A172 (cell line): Measurements from ENCODE around the gene PTPRE. TPM values are rescaled to one million over a fixed set of nuclear protein-coding genes. Genes with fewer than 3 reads are reported as not detected.

Experiments
- DNase-seq: peaks from one replicate; pipeline ENCODE4 v3.0.0-alpha.2; 2015; ENCODE audit warnings: low spot score
- total RNA-seq: library from RNA; depleted of rRNA; stranded (reverse); fragments of >200 nt; shearing (Covaris generic); gene quantifications from 2 replicates; pipeline ENCODE4 v1.2.3, GENCODE V29; 2014

The PTPRE gene
- total RNA-seq, 1 experiment from 2014 or later, result 3.8 TPM

DNA sequence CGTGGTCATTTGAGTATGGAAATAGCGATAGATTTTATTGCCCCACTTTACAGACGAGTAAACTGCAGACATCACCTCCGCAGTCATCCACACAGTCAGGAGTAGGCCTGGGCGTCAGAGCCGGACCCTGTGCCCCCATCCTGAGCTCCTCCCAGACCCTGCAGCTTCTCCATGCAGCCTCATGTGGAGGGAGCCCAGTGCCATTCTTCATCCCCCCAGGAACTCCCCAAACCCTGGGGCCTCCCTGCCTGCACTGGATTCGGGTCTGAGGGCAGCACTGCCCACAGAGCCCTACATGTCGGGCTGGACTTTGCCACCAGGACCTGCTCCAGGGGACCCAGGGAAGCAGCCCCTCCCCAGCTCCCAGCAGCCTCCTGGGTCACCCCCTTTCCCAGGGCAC, 118.5 kb downstream of the PTPRE start:
- no peak for DNase-seq

DNA sequence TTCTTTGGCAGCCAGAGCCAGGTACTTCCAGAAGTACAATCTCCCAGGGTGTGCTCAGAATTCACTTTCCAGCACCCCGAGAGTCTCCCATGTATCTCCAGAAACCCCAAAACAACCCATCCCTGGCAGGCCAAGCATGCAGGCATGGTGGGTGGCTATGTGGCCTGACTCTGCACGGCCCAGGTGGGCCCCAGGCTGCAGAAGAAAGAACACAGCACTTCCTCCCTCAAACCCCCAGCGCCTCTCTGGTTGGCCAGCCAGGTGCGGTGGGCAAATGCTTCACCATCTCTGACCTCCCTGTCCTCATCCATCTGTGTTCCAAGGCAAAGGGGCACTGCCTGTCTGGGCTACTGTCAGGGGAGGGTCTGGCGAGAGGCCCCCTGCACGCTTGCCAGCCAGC, 119.0 kb downstream of the PTPRE start:
- no peak for DNase-seq

DNA sequence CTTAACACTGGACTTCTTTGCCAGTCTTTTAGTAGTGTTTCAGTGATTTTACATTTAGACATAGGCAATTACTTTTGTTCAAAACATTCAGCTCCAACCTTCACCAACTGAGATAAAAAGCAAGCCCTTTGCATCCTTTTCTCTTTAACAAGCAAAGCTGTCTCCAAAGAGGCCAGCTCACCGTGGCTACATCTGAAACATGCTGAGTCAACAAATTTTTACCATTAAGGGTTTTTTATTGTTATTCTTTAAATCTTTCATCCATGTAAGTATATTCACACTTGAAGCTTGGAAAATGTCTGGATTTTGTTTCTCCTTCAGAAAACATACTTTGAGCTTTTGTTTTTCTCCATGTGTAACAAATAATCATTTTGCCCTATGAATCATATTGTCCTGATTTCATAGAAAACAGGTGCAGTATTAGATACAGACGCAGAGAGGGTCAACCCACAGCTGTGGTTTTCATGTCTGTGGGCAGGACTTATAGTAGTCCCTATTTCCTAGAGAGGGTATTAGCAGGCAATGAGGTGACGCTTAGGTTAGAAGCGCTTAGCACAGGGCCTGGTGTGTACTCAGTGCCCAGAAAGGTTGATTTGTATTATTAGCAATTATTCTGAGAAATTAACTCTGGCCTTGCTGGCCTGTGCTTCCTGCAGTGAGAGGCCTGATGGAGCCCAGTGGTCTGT, 119.9 kb downstream of the PTPRE start:
- DNase-seq, result no peak

DNA sequence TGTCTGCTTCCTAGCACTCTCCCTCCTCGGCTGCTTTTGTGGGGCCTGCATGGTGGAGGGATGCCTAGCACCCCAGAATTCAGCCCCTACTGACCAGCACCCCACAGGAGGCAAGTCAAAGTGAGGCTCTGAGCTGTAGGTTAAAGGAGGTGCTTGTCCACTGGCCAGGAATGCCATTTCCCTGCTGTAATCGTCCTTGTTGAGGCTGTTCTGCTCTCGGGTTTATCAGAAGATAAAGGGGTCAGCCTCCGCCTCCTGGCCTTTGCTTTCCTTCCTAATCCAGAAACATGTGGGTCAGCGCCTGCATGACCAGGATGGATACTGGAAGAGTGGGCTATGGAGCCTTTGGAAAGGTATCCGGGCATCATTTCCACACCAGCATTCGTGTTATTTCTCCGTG, 120.4 kb downstream of the PTPRE start:
- no peak for DNase-seq

DNA sequence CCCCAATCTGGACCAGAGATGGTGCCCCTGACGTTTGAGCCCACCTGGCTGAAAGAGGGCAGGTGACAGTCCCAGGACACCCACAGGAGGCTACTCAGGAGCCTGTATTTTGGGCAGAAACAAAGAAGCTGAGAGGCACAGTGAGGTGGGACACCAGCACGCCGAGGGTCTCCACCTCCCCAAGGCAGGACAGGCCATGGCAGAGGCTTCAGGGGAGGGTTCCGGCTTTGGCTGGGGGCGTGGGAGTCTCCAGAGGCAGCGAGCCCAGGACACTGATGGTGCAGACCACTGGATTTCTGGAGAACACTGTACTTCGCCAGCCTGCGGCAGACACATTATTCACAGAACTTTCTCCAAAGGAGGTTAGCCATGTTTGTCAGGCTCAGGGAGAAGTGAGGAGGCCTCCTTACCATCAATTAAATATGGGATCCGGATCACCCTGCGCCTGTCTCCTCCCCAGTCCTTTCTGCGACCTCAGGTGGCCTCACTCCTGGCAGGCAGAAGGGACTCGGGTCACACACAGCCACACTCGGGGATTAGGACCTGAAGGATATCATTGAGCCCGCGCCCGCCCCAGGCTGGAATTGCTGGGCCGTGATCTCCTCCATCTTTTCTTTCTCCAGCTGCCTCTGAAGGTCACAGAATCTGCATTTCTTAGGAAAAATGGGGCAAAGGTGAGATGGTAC, 121.1 kb downstream of the PTPRE start:
- DNase-seq, result no peak

DNA sequence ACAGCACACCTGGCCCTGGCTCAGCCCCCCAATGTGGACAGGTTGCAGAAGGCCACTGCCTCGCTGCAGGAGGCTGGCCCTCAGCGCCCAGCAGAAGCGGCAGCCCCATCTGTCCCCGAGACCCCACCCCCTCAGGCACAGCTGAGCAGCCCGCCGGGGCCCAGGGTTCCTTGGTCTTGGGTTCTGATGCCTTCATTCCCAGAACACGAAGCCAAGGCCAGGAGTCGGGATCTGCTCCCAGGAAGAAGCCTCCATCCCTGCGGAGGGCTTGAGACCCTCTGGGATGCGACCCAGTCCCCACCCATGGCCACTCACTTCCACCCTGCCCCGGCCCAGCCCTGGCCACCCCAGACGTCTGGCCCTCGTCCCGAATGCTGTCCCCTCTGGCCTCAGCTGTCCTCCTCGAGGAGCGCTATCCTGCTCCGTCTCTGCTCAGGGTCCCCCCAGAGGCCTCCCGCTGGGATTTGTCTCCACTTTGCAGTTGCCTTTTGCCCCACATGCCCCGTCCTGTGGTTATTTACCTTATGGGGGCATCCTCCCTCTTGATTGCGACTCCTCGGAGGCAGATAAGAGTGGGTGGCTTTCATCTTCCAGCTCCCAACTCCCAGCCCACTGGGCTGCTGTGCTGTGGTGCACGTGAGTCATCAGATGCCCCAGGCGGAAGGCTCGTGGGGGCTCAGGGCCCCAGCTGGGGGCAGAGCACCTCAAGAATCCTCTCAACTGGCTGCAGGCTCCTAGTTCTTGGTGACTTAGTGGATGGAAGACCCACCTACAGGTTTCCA, 121.8 kb downstream of the PTPRE start:
- DNase-seq, result no peak

DNA sequence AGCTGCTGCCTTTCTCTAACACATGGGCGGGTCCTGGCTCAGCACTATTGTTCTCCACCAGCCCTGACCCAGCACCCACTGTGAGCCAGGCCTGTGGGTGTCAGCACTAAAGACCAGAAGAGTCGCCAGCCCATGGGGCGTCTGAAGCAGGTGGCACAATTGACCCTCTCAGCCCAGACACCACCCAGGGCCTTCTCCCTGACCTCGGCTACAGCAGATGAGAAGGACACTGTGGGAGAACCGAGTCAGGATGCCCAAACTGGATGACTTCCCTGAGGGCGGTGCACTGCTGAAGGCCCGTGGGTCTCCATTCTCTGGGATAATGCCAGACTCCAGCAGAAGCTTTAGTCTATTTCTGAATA, 122.4 kb downstream of the PTPRE start:
- no peak for DNase-seq

DNA sequence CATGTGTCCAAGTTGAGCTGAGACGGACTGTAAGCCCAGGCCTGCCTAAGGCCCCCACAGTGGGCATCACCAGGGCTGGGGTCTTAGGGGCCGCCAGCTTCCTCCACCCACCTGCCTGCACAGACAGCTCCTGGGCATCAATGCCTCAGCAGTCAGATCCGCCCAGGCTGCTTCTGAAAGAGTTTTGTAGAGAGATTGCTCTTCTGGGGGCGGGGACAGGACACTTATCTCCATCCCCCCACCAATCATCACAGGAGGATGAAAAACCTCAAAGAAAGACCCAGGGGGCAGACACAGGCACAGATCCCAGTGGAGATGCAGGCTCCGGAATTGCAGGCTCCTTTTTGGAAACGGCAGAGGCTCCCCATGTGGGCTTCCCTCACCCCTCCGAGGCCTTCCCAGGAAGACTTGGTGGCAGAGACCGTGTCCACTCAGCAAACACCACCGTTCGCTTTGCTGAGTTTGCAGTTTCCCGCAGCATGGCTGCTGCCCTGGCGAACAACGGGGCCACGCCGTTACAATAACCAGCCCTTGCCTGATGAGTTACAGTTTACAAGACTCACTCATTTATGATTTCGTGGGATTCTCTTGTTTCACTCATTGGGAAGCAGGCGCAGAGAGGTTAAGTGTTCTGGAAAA, 122.9 kb downstream of the PTPRE start:
- no peak for DNase-seq

DNA sequence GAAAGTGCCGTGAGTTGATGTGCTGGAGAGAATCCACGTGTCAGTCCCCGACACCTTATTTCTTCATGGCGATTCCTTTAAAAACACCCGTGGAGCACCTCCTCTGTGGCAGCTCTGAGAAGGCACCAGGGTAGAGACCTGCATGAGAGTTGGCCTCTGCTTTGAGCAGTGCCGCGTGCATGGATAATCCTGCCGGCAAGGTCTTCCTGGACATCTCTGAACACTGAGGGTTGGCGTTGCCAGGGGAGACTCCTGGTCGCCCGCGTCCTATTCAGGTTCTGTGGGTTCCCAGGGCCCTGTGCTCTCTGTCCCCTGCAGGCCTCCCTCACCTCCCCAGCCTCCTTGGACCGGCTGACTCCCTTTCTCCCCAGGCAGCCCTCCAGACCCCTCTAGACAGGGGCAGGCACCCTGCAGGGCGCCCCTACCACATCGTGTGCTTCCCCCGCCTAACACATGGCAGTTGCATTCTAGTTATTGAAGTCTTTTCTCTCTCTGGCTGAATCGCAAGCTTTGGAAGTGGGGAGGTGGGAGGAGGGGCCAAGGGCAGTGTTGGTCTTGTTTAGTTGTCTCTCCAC, 123.7 kb downstream of the PTPRE start:
- DNase-seq, result no peak

DNA sequence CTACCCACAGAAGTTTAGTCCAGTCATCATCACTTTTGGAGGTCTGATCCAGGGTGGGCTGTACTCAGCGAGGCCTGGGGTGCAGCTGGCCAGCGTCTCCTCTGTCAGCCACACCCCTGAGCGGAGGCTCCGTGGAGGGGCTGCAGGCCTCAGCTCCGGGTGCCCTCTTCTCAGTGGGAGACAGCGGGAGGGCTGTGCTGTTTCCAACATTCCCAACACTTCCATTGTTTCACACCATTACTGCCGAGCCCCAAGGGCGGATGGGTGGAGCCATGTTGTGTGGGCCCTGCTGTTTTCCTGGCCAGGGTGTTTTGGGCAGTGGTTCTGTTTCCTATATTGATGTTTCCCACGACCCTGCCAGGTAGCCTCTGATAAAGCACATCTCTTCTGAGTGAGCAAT, 124.3 kb downstream of the PTPRE start:
- DNase-seq, result no peak

DNA sequence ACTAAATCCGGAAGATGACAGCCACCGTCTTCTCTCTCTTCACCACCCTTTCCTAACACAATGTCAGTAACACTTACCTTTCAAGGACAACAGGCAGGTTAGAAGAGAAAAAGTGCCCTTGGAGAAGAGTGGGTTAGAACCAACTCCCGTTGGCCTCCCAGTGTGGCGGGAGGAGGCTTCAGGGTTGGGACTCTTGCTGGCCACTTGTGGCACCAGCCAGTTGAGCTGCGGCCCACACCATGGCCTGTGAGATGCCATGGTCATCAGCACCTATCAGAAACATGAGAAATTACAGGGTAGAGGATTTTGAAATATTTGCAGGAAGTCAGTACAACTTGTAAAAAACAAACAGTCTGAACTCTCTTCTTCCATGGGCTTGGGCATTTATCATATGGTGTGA, 125.6 kb downstream of the PTPRE start:
- DNase-seq, result no peak

DNA sequence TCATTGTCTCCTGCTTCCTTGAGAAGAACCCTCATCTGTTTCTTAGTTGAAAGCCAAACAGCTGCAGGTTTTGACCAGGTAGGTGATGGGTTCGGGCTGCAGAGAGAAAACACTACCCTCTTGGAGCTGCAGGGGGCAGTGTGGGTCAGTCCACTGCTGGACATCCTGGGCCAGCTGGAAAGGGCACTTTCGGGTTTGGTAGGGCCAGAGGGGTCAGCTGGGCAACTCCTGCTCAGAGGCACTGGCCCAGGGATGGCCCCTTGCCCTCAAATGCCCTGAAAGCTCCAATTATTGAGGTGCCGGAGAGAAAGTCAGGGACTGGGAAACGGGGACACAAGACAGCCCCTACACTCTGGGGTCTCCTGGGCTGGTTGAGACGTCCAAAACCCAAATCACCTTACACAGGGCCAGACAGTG, 128.7 kb downstream of the PTPRE start:
- peak; percentile 10 for DNase-seq

DNA sequence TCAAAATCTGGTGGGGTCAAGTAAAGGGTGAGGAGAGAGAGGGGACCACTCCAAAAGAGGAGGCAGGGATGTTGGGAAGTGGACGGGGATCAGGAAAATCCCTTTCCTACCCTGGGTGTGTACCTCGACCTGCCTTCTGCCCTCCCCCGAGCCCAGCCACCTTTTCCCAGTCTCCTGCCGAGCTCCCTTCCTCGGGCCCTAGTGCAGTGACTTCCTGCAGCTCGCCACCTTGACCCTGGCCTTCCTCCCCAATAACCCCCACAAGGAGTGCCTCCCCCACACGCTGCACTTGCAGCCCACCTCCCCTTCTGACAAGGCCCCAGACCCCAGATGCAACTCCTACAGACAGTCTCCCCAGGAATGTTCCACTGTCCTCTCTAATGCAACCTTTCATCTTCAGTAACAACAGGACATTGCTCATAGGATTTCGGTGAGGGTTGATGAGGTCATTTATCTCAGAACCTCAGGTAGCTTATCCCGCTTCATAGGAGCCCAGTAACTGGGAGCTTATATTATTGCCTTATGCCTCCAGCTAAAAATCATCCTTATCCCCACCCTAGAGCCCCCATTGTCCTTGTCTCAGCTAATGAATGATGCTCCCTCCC, 129.2 kb downstream of the PTPRE start:
- DNase-seq, result no peak

DNA sequence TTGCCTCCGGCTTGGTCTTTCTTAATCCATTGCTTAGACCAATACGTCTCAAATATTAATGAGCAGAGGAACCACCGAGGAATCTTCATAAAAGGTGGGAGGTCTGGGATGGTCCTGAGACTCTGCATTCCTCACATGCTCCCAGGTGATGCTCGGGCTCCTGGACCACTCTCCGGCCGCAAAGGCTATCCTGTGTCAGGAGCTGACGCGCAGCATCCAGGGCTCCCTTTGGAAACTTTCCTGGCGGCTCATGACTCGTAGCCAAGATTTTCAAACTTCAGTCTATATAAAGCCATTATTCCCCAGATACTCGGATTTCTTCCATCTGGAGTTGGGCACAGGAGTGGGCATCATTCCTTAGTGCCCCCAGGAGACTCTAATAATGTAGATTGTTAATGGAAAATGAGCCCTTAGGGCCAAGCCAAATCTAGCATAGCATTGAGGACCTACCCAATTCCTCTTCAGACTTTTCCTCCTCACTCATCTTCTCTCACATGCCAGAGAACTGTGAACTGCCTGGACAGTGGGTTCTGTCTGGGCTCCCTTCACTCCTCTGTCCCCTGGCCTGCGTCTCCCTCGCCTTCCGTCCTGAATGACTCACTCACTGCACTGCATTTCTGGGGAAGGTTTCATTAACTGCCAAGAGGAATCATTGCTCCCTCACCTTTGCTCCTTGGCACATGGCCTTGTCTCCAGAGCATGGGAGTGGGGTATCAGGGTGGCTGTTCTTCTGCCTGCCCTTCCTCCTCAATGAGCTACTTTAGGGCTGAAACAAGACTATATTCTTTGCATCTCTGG, 130.0 kb downstream of the PTPRE start:
- peak; percentile 32 for DNase-seq

DNA sequence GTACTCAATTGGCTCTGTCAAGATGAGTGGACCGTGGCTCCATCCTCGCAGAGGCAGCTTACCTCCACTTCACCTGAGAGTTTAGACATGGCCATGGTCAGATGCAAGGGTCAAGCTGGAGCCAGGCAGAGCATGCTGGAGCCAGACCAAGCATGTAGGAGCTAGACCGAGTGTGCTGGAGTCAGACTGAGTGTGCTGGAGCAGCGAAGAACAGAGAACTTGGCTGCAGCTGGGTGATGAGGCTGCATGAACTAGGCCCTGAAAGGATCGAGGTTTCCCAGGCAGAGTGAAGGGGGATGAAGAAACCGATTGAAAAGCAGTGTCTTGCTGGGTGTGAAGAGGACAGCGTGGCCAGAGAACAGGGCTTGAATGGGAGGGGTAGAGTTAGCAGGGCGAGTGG, 133.2 kb downstream of the PTPRE start:
- no peak for DNase-seq

DNA sequence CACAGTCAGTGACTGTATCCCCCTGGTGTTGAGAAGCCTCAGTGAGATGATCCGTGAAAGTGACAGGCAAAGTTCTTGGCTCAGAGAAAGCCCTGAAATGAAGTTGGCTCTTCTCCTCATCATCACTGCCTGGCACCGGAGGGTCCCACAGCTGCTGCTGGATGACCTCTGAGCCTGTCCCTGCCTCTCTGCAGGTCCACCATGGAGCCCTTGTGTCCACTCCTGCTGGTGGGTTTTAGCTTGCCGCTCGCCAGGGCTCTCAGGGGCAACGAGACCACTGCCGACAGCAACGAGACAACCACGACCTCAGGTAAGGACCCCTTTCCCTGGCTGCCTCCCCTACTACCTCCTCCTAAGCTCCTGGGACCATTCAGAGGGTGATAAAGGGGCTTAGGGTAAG, 133.8 kb downstream of the PTPRE start:
- no peak for DNase-seq

DNA sequence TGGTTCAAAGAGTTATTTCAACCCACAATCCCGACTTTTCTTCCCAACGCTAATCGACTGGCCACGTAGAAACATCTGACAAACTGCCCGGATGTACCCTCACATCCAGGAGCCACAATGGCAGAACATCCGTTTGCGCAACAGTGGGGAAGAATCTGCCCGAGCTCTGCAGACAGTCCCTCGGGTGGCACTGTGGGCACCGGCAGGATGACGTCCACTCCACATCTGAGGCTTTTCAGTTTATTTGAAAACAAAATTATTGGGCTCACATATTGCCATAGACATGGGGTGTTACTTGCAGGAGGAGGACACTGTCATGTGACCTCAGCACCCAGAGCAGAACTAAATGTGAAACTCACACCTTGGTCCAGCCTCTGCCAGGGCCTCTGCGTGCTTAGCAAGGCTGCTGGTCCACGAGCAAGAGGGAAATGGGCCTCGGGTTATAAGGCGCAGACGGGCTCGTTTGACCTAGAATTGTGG, 135.3 kb downstream of the PTPRE start:
- DNase-seq, result no peak

DNA sequence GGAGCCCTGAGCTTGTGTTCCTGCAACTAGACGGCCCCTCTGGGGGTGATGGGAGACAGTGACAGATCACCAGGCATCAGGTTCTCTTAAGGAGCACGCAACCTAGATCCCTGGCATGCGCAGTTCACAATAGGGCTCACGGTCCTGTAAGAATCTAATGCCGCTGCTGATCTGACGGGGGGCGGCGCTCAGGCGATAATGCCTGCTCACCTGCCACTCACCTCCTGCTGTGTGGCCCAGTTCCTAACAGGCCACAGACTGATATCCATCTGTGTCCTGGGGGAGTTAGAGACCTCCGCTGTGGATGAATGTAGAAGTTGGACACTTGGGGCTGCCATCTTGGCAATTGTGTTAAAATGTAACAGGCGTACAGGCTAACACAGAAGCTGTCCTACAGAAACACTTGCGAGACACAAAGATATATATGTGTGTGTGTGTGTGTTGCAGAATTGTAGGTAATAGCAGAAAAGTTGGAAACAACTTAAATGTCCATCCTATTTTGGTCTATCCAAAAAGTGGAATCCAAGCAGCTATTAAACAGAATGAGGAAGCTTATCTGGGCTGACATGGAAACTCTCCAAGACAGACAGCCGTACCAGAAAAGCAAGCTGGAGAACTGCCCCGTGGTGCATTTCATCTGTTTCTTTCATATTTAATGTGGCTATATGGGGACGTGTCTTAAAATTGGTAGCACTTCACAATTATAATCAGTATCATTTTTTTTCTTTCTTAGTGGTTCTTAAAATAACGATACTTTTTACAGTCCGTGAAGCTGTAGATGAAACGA, 136.5 kb downstream of the PTPRE start:
- DNase-seq, result no peak

DNA sequence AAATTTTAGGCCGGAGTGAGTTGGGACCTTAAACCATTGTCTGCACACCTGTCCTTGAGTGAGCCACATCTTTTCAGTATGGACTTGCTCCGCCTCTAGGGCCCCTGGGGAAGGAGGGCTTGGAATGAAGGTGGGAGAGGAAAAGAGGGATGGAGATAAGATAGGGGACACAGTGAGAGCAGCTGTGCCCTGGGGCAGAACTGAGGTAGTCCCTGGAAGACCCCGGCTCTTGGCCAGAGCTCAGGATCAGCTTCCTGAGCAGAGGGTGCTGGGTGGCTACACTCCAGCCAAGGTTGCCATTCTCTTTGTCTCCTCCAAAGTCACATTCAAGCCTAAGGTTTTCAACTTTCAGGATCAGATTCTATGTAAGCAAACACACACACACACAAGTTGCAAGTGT, 137.3 kb downstream of the PTPRE start:
- no peak for DNase-seq
